ENCODE results near the gene DDX19B.
"Not testable (repeated sequence)": the region's sequence is repeated elsewhere in the genome, so short reads cannot be mapped to it uniquely, and the experiment has no call there.

The DDX19B gene

DNA sequence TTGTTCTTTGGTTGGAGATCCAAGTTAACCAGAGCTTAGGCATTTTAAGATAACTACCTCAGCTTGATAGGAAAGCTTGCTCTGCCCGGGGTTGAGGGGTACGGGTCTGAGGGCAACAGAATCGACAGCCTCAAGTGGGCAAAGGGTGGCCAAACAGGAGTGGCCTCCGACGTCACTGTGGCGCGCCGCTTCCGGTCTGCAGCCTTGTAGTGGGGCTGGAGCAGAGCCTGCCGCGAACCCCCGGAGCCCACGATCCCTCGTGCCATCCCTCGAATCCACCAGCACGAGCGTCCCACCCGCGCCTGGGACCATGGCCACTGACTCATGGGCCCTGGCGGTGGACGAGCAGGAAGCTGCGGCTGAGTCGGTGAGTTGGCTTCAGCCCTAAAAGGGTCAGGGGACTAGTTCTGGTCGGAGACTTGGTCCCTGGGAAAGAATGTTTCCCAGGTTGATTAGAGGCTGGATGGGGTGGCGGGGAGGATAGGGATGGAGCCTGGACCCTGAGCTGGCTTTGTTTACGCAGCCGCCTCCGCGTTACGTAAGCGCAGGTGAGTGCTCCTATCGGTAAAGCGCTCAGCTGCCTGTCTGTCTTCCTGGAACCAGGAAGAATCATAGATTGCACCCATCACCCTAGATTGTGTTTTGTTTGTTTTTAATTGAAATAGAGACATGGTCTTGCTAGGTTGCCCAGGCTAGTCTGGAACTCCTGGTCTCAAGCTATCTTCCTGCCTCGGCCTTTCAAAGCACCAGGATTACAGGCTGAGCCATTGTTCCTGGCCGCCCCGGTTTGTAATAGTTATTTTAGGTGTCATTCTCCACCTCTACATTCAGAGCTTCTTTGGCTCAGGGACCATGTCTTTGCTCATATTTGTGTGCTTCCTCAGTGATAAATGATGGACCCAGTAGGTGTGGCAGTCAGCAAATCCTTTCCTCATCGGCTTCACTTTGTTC lies at the start of gene DDX19B:
Gene DDX19B, plus strand, starts transcription at position 199 of the 951 bp plus-strand sequence. Its CDS starts 112 bp downstream, at position 311.
- peak; percentile 30 to 42 for DNase-seq

DNA sequence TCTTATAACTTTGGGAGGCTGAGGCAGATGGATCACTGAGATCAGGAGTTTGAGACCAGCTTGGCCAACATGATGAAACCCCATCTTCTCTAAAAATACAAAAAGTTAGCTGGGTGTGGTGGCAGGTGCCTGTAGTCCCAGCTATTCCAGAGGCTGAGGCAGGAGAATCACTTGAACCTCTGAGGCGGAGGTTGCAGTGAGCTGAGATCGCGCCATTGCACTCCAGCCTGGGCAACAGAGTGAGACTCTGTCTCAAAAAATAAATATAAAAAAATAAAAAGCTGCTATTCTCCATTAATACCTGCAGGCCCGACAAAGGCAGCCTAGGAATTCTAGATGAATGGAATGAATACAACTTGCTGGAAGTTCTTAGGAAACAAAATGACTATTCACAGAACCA lies 49.3 kb upstream of the DDX19B start:
- DNase-seq: not testable (repeated sequence)

DNA sequence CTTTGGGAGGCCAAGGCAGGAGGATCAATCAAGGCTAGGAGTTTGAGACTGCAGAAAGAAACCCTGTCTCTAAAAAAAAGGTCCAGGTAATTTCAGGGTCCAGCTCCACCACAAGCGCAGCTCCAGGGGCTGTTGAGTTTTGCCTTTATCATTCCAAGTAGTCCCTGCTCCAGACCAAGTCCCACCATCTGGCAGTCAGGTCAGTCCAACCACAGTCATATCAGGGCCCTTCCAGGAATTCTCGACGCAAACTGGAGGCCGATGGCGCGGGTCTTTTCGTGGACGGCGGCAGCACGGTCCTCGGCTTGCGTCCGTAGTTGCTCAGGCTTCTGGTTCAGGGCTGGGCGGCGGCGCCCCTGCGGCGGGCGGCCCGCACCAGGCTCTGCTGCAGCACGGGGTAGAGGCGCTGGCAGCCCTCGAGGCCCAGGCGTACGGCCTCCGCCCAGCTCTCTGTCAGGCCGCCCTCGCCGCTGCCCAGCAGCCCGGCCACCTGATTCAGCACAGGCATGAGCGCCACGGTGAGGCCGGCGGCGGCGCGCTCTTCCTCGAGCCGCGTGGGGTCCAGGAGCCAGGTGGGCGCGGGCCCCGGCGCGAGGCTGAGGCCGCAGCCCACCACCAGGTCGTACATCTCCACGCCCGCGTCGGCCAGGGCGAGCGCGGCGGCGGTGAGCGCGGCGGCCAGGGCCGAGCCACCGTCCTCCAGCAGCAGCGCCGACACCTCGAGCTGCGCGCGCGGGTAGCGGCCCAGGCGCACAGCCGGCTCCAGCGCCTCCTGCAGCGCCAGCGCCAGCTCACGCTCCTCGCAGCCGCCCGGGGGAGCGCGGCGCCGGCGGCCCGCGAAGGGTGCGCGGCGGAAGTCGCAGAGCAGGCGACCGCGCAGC lies 48.0 kb upstream of the DDX19B start:
- DNase-seq: peak in 1 of 2 experiments; percentile 45

DNA sequence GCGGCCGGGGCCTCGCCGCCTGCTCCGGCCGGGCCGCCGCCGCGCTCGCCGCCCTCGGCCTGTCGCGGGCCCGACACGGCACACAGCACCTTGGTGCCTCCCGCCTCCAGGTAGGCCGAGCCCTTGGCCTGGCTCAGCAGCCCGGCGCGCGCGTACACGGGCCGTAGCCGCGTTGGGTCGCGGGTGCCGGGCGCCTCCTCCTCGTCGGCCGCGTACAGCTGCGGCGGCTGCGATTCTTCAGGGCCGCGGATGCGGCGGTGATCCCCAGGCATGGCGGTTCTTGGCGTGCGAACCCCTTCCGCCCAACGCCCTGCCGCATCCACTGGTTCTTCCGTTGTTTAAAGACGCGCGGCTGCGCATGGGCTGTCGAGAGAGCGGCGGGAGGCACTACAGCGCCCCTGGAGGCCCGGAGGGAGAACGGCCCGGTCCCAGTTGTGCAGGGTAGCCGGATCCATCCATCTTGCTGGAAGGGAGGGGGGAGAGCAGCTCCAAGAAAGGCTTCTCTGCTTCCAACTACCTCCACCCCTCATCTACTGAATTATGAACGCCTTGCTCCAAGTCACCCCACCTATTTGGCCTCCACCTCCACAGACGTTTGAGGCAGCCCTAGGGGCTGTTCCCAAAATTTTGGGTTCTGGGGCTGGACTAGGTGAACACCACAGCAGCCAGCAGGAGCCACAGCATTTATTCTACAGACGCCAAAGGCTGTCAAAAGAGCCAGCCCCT lies 47.2 kb upstream of the DDX19B start, which contains the start of gene EXOSC6:
Gene EXOSC6, minus strand, starts transcription at position 312 of the 726 bp plus-strand sequence. Its CDS starts 40 bp downstream, at position 272.
- DNase-seq: peak; percentile 80 to 88

DNA sequence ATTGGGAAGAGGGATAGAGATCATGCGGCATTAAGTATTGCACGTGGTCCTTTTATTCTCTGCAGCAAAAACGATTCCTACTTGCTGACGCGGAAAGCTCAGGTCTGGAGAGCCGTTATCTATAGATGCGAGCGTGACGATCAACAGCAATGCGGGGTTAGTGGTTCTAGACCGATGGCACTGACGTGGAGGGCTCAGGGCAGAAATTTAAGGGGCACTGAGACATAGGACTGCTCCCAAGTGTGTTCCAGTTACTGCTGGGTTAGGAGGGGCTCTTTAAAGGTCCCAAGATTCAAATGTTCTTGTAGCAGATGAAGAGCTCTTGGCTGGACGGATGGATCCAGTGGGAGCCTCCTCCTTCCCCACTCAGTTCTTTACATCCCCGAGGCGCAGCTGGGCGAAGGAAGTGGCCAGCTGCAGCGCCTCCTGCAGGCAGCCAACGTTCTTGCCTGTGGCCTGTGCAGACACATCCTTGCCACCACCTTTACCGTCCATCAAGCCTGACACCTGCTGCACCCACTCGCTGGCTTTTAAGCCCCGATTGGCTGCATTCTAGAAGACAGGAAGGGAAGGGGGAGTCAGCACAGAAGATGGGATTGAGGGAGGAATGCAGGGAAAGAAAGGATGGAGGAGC lies 46.5 kb upstream of the DDX19B start:
- DNase-seq: peak in 1 of 2 experiments; percentile 16

DNA sequence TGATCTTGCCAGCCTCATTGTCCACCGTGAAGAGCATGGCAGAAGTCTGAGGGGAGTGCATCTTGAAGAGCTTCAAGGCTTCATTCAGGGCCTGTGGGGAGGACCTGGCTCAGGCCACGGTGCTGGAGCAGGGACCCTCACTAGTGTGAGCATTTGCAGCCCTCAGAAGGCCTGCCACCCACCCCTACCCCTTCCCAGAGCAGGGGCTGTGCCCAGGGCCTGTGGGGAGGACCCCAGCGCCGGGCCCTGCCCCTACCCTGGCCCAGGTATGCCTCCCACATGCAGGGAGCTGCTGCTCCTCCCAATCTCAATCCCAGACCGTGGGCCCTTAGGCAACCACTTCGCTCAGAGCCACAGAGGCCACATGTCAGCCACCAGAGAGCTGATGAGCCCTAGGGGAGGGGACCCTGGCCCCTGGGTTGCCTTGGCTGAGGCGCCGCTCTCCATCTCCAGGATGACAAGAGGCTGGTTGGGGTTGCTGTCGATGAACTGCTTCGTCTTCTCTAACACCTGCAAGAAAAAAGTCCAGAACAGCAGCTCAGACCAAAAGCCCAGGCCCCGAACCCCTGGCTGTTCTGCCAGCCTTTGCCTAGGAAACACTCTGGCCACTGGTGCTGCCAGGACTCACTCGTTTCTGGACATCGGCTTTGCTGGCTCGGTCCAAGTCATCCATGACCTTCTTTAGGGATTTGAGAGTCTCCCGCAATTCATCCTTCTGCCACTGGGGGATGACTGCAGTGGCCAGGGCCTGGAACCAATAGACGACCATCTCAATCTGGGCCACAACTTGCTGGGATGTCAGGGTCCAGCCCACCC lies 45.5 kb upstream of the DDX19B start:
- peak in 1 of 2 experiments; percentile 3 for DNase-seq

DNA sequence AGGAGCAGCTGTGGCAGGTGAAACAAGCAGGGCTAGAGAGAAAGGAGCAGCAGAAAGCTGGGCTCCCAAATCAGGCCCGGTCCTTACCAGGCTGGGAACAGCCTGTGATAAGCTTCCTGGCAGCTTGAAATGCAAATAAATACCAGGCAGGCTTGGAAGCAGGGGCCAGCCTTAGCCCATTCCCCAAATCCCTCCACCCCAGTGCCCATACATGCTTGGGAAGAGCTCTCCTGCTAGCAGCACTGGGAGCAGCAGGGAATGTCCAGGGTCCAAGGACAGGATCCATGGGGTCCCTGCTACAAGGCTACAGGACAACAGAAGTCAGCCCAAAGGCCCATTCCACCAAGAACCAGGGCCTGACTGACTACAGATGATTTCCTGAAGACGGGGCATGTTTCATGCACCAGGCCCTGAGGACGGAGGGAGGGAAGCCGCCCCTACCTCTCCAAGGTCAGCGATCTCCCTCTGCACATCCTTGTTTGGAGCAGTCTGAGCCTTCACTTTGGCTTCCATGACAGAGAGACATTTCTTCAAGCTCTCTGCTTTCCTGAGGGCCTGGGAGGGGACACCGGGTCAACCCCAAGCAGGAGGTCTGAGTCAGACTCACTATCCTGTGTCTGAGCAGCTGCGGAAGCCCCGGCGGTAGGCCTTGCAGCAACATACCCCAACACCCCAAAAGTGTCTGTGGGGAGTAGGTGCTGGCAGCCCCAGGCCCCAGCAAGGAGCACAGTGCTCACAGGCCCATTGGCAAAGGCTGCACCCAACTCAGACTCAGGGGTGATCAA lies 44.6 kb upstream of the DDX19B start:
- DNase-seq: no peak

DNA sequence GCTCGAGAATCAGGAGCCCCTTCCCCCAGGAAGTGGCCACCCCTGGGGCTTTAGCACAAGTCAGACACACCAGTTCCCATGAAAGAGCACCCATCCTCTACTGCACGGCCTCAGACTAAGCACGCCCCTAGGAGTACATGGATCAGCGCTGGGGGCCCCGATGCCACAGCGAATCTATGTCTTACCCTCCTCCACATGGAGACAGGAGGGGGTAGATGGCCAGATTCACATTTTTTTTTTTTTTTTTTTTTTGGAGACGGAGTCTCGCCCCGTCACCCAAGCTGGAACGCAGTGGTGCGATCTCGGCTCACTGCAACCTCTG lies 44.1 kb upstream of the DDX19B start:
- DNase-seq: no peak

DNA sequence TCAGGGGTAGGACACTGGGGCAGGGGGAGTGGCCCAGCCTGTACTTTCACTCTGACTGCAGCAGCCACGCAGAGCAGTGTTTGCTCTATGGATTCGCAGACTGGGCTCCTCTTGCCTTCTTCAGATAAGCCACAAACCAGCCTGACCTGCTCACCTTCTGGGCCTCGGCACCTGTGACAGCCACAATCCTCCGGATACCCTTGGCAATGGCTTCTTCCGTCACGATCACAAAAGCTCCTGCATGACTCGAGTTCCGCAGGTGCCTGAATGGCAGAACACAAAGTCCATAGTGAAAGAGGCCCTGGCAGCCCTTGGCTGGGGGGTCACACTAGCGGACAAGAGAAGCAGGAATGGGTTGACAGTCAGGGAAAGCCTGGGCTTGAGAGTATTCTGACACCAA lies 43.4 kb upstream of the DDX19B start:
- no peak for DNase-seq

DNA sequence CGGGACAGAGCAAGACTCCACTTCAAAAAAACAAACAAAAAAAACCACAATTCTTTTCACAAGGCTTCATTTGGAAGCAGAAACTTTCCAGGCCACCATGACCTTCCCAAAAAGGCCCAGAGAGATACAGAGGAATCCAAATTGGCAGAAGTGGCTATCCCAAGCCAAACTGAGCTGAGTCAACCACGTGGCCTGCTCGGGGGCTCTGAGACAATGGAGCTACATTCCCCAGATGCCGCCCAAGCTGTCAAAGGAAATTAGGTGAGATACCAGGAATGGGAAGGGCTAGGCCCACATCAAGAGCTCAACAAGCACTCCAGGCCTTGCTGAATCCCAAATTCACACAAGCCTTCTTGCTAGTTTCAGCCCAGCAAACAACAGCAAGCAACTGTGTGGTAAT lies 41.6 kb upstream of the DDX19B start:
- DNase-seq: no peak

DNA sequence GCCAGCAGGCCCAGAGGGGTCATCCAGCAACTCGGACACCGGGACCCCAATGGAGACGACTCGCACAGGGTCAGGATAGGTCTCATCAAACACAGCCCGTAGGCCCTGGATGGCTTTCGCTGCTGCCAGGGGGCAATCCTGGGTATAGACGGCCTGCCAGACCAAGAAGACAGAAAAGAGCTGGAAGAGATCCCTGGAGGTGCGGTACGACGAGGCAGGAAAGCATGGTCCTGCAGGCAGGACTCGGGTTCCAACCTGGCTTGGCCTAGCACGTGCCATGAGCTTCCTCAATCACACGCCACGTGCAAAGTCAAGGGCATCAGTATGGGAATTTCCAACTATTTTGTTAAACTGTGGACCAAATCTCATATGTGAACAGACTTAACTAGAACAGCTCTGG lies 40.9 kb upstream of the DDX19B start:
- DNase-seq: no peak

DNA sequence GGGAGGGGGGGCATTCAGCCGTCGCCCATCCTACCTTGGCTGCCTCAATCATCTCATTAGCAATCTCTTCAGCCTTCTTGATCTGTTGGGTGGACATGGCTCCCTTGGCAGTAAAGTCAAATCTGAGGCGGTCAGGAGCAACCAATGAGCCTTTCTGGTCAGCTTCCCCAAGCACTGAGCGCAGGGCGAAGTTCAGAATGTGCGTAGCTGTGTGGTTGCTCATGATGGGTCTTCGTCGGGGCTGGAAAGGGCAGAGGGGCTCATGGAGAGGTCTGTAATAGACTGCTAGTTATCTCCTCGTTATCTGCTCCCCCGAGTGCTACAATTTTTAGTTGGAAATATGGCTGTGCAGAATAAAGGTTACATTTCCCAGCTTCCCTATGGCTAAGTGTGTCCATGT lies 40.0 kb upstream of the DDX19B start:
- DNase-seq: no peak

DNA sequence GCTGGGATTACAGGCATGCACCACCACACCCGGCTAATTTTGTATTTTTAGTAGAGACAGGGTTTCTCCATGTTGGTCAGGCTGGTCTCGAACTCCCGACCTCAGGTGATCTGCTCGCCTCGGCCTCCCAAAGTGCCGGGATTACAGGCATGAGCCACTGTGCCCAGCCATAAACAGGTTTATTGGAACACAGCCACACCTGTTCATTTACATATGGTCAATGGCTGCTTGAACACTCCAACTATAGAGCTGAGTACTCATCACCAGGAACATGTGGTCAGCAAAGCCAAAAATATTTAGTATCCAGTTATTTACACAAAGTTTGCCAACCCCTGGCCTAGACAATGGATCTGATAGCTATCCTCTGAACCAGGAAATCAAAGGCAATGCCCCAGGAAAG lies 39.1 kb upstream of the DDX19B start:
- not testable (repeated sequence) for DNase-seq

DNA sequence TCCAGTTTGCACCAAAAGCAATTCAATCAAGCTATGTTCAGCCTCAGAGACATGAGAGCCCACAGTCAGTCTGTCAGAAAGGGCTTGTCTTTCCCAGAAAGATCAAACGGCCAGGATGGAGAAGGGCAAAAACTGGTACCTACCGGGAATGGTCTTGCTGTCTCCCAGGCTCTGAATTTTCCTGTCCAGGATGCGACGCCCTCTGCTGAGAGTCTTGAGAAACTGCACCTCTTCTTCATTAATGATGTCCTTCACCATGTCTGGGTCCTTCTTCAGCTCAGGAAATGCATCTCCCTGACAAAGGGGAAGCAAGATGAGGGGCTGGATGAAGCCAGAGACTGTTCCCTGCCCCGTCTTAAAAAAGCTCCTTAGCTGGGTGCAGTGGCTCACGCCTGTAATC lies 31.5 kb upstream of the DDX19B start:
- DNase-seq: no peak

DNA sequence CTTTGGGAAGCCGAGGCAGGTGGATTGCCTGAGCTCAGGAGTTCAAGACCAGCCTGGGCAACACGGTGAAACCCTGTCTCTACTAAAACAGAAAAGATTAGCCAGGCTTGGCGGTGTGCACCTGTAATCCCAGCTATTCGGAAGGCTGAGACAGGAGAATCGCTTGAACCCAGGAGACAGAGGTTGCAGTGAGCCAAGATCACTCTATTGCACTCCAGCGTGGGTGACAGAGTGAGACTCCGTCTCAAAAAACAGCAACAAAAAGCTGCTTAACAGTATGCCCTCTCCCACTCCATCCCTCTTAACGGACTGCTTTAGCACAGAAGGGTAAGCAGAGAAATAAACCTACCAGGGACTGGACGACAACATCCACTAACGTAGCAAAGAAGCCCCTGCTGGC lies 31.1 kb upstream of the DDX19B start:
- not testable (repeated sequence) for DNase-seq

DNA sequence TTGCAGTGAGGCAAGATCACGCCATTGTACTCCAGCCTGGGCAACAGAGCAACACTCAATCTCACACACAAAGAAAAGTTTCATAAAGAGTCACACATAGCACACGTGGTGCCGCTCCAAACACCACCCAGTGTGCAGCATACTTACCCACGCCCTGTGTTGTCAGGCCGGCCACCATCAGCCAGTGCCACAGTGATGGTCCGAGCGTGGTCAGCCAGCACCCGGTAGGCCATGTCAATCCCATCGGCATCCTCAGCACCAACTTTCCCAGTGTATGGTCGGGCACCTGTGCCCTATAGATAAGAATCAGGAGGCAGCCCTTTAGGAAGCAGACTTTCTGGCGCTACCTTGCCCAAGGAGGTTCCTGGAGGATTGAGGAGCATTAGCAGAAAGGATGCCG lies 29.5 kb upstream of the DDX19B start:
- no peak for DNase-seq

DNA sequence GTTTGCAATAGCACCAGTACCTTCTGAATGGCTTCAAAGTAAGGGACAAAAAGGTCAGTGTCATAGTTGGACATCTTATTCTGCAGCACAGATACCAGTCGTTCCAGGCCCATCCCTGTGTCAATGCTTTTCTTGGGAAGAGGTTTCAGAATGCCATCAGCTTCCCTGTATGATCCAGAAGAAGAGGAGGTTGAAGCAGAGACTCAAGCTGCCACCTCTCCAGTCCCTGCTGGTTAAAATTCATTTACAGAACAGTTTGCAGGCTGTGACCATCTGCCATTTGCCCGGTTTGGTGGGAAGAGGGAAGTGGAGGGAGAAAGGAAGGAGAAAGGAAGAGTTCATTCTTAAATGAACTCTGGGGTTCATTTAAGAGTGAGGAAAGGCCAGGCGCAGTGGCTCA lies 28.8 kb upstream of the DDX19B start:
- DNase-seq: no peak

DNA sequence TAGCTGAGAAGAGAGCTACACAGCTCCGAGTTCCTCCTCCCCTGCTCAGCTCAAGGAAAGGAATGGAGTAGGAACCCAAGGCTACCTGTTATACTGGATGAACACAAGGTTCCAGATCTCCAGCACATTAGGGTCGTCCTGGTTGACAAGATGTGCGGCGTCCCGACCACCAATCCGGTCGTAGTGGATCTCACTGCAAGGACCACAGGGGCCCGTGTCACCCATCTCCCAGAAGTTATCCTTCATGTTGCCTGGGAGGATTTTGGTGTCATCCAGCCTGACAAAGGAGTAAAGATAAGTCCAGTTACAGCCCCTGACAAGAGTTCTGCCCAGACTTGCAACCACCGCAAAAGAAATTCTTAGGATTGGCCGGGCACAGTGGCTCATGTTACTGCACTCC lies 27.3 kb upstream of the DDX19B start:
- no peak for DNase-seq

DNA sequence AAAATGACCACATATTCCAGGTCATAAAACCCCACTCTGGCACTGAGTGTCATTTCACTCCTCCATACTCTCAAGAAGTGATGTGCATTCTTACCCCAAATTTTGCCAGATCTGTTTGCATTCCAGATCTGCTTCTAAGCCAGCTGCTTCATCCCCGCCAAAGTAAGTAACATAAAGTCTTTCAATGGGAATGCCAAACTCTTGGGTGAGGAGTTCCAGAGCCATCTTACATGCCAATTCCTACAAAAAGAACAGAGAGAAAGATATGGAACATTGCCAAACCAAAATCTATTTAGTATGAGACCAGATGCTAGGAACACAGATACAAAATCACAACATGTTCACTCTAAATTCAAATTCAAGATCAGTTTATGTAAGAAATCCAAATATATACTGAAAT lies 22.6 kb upstream of the DDX19B start:
- no peak for DNase-seq

DNA sequence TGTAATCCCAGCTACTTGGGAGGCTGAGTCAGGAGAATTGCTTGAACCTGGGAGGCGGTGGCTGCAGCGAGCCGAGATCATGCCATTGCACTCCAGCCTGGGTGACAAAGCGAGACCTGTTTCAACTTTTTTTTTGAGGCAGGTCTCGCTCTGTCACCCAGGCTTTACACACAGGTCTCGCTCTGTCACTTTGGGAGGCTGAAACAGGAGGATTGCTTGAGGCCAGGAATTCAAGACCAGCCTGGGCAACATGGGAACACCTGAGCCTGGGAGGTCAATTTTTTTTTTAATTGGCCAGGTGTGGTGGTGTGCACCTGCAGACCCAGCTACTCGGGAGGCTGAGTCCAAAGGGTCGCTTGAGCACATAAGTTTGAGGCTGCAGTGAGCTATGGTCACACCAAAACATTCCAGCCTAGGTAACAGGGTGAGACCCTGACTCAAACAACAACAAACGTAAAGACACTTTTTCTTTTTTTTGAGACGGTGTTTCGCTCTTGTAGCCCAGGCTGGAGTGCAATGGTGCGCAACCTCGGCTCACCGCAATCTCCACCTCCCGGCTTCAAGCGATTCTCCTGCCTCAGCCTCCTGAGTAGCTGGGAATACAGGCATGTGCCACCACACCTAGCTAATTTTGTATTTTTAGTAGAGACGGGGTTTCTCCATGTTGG lies 11.5 kb upstream of the DDX19B start:
- DNase-seq: not testable (repeated sequence)

Measured in NCI-H1930 (cell line).